ENCODE results near the gene PCLAF. TPM values are rescaled to one million over a fixed set of nuclear protein-coding genes. Genes with fewer than 3 reads are reported as not detected.

Gene PCLAF
- polyA plus RNA-seq, 1 donor (not counting 4 experiments of a cell fraction or from before 2014, with no cell fraction given) = 55.0 TPM

- H4K20me1 ChIP-seq (ENCODE audit: control insufficient read depth, extremely low read depth, insufficient read depth, low read length) = no peaks in the 10 kb centered on the region
- peak overlapping the region; percentile 93 for H3K4me2 ChIP-seq (ENCODE audit: control insufficient read depth, extremely low read depth, insufficient read depth, low read depth, low read length)
- FAIRE-seq (no peak), DNase-seq (ENCODE audit: low read depth, low spot score) (no peak)
- peak overlapping the region; percentile 84 for H2AFZ ChIP-seq (ENCODE audit: control insufficient read depth, low read length)
- H3K27me3 ChIP-seq (ENCODE audit: control insufficient read depth, extremely low read depth, insufficient read depth, low read length) = no peaks in the 10 kb centered on the region
- no peaks in the 10 kb centered on the region for H3K9me1 ChIP-seq (ENCODE audit: control insufficient read depth, extremely low read depth, insufficient read depth, low read length)
- H3K4me1 ChIP-seq (ENCODE audit: control insufficient read depth, extremely low read depth, insufficient read depth, low read length) = peaks cover 7% of the 10 kb centered on the region
- peak overlapping the region; percentile 83 for H3K27ac ChIP-seq (ENCODE audit: control insufficient read depth, insufficient read depth, low read length)
- H3K9ac ChIP-seq (ENCODE audit: control insufficient read depth, extremely low read depth, insufficient read depth, low read length) = peak overlapping the region; percentile 84
- peaks cover 0 to 3% of the 10 kb centered on the region in 2 experiments for H3K36me3 ChIP-seq (ENCODE audit: control insufficient read depth in 2 of 2, extremely low read depth in 1 of 2, insufficient read depth in 2 of 2, low read length in 2 of 2)
- no peaks in the 10 kb centered on the region for H3K9me3 ChIP-seq (ENCODE audit: control insufficient read depth, low read depth, low read length)
- peaks cover 50% of the 10 kb centered on the region for H3K79me2 ChIP-seq (ENCODE audit: control insufficient read depth, insufficient read depth, low read length)
- no peak for TF ChIP-seq EZH2 (IDR thresholded peaks at IDR 0.05; ENCODE audit: low read length)
- no peak for TF ChIP-seq CTCF (optimal IDR thresholded peaks at IDR 0.05 in 1 of 3, IDR thresholded peaks at IDR 0.05 in 1 of 3, conservative IDR thresholded peaks at IDR 0.05 in 1 of 3; ENCODE audit: extremely low read depth in 1 of 3, insufficient read depth in 2 of 3, low read length in 3 of 3)
- peak overlapping the region; percentile 68 to 89 (median 80) for H3K4me3 ChIP-seq (ENCODE audit: control insufficient read depth in 2 of 3, extremely low read depth in 1 of 3, insufficient read depth in 2 of 3, low read depth in 1 of 3, low read length in 3 of 3)
- dilution Hi-C loops (cut with MboI; ENCODE audit: extremely low pct_ligation_motif_present, low sequenced_read_pairs) = no loop called here
Measured at GRCh38 chr15:64355348-64355943, 25.8 kb downstream of the PCLAF start.

- H3K4me1 ChIP-seq (ENCODE audit: control insufficient read depth, extremely low read depth, insufficient read depth, low read length) = peaks cover 7% of the 10 kb centered on the region
- no peaks in the 10 kb centered on the region for H3K9me3 ChIP-seq (ENCODE audit: control insufficient read depth, low read depth, low read length)
- peak overlapping the region; percentile 68 to 89 (median 80) for H3K4me3 ChIP-seq (ENCODE audit: control insufficient read depth in 2 of 3, extremely low read depth in 1 of 3, insufficient read depth in 2 of 3, low read depth in 1 of 3, low read length in 3 of 3)
- FAIRE-seq (peak; percentile 13), DNase-seq (ENCODE audit: low read depth, low spot score) (no peak)
- H3K36me3 ChIP-seq (ENCODE audit: control insufficient read depth in 2 of 2, extremely low read depth in 1 of 2, insufficient read depth in 2 of 2, low read length in 2 of 2) = peaks cover 0 to 3% of the 10 kb centered on the region in 2 experiments
- peaks cover 55% of the 10 kb centered on the region for H3K79me2 ChIP-seq (ENCODE audit: control insufficient read depth, insufficient read depth, low read length)
- peak overlapping the region; percentile 84 for H3K9ac ChIP-seq (ENCODE audit: control insufficient read depth, extremely low read depth, insufficient read depth, low read length)
- no peak for TF ChIP-seq CTCF (optimal IDR thresholded peaks at IDR 0.05 in 1 of 3, IDR thresholded peaks at IDR 0.05 in 1 of 3, conservative IDR thresholded peaks at IDR 0.05 in 1 of 3; ENCODE audit: extremely low read depth in 1 of 3, insufficient read depth in 2 of 3, low read length in 3 of 3)
- TF ChIP-seq EZH2 (IDR thresholded peaks at IDR 0.05; ENCODE audit: low read length) = no peak
- dilution Hi-C loops (cut with MboI; ENCODE audit: extremely low pct_ligation_motif_present, low sequenced_read_pairs) = no loop called here
- peak overlapping the region; percentile 82 for H3K4me2 ChIP-seq (ENCODE audit: control insufficient read depth, extremely low read depth, insufficient read depth, low read depth, low read length)
- peak overlapping the region; percentile 83 for H3K27ac ChIP-seq (ENCODE audit: control insufficient read depth, insufficient read depth, low read length)
- peak overlapping the region; percentile 84 for H2AFZ ChIP-seq (ENCODE audit: control insufficient read depth, low read length)
- H3K9me1 ChIP-seq (ENCODE audit: control insufficient read depth, extremely low read depth, insufficient read depth, low read length) = no peaks in the 10 kb centered on the region
- no peaks in the 10 kb centered on the region for H3K27me3 ChIP-seq (ENCODE audit: control insufficient read depth, extremely low read depth, insufficient read depth, low read length)
- H4K20me1 ChIP-seq (ENCODE audit: control insufficient read depth, extremely low read depth, insufficient read depth, low read length) = no peaks in the 10 kb centered on the region
Measured at GRCh38 chr15:64354688-64355344, 26.4 kb downstream of the PCLAF start.

Measured in keratinocyte (primary cell).